GM12878 (cell line): ENCODE data around the gene CFLAR. TPM values are rescaled to one million over a fixed set of nuclear protein-coding genes. Genes with fewer than 3 reads are reported as not detected.
A peak's percentile ranks its signal among the peaks of the same experiment; 100 is the strongest.

Source experiments
- ATAC-seq: fragments of 200-7000 bp; cut with Tn5 transposase; 3 replicates; pipeline ENCODE4 v1.9.1; 2020; ENCODE audit warnings: mild to moderate bottlenecking, moderate library complexity
- Bru-seq: library from RNA; stranded (reverse); fragments of 400-500 nt; gene quantifications from one replicate; lab custom pipeline; 2021; lab: Mats Ljungman, UMichigan
- BruChase-seq, 2 experiments: library from RNA; stranded (reverse); fragments of 400-500 nt; gene quantifications; one replicate each; lab custom pipeline; 2021; lab: Mats Ljungman, UMichigan
- BruUV-seq: library from RNA; stranded (reverse); fragments of 400-500 nt; replicated peaks from 2 replicates; lab custom pipeline; 2021; lab: Mats Ljungman, UMichigan
- CTCF ChIA-PET: fragments of 300-600 bp; sonication (Branson Sonifier 250); formaldehyde crosslinking; extraction: SDS; loops from one replicate; lab custom pipeline; 2021; ENCODE audit warnings: inconsistent platforms; lab: Yijun Ruan, JAX
- POLR2A ChIA-PET: fragments of 350-600 bp; formaldehyde crosslinking; extraction: SDS; loops from one replicate; lab custom pipeline; 2021; ENCODE audit warnings: inconsistent platforms; lab: Charles Lee
- RAD21 ChIA-PET: fragments of 300-600 bp; sonication (Branson Sonifier 250); formaldehyde crosslinking; loops from one replicate; lab custom pipeline; 2023; ENCODE audit warnings: antibody characterized with exemption; ENCODE audit not compliant: unreplicated experiment; lab: Charles Lee
- SMC1A ChIA-PET: fragments of 300-600 bp; sonication (Branson Sonifier 250); formaldehyde crosslinking; loops from one replicate; lab custom pipeline; 2023; ENCODE audit not compliant: unreplicated experiment, uncharacterized antibody; lab: Charles Lee
- DNase-seq: peaks from one replicate; pipeline ENCODE4 v3.0.0-alpha.2; 2011; ENCODE audit warnings: low read depth, low spot score
- FAIRE-seq: peaks from 3 replicates; lab custom pipeline; 2011; peaks lifted over from hg19 to GRCh38; lab: Jason Lieb, UNC
- H2AFZ ChIP-seq: 2 replicates; pipeline ENCODE4 v1.6.0; 2011; ENCODE audit warnings: low read depth, low read length, control low read depth; ENCODE audit not compliant: control insufficient read depth
- H3K27ac ChIP-seq: 2 replicates; pipeline ENCODE4 v1.5.1; 2011; ENCODE audit warnings: control low read depth; ENCODE audit not compliant: control insufficient read depth, insufficient read depth
- H3K27me3 ChIP-seq, 2 experiments: replicated peaks in 1 of 2; 2 replicates each; pipeline versions ENCODE4 v1.6.0 to v1.6.1; 2011; ENCODE audit warnings: low read length in 1 of 2; ENCODE audit not compliant: control insufficient read depth in 2 of 2, insufficient read depth in 2 of 2
- H3K36me3 ChIP-seq, 2 experiments: 2 replicates each; pipeline ENCODE4 v1.5.1; 2011; ENCODE audit warnings: low read length in 1 of 2; ENCODE audit not compliant: control insufficient read depth in 2 of 2, insufficient read depth in 2 of 2
- H3K4me1 ChIP-seq: 2 replicates; pipeline ENCODE4 v1.6.1; 2011; ENCODE audit warnings: mild to moderate bottlenecking, low read length, moderate library complexity, mixed read lengths; ENCODE audit not compliant: control insufficient read depth, insufficient read depth
- H3K4me2 ChIP-seq: 2 replicates; pipeline ENCODE4 v1.6.0; 2011; ENCODE audit warnings: control low read depth; ENCODE audit not compliant: control insufficient read depth, insufficient read depth
- H3K4me3 ChIP-seq: fragments of 200-600 bp; sonication (generic); 2 replicates; pipeline ENCODE4 v1.5.1; 2016
- H3K79me2 ChIP-seq: 2 replicates; pipeline ENCODE4 v1.6.0; 2011; ENCODE audit warnings: low read length; ENCODE audit not compliant: control insufficient read depth, insufficient read depth
- H3K9ac ChIP-seq: 2 replicates; pipeline ENCODE4 v1.8.0; 2011; ENCODE audit warnings: low read length, control low read depth, mixed read lengths; ENCODE audit not compliant: control insufficient read depth, insufficient read depth
- H3K9me3 ChIP-seq: replicated peaks from 3 replicates; pipeline ENCODE4 v1.5.1; 2011; ENCODE audit warnings: mild to moderate bottlenecking, low read length; ENCODE audit not compliant: control insufficient read depth, insufficient read depth
- H4K20me1 ChIP-seq: 2 replicates; pipeline ENCODE4 v1.6.0; 2011; ENCODE audit not compliant: control insufficient read depth, insufficient read depth
- BCL11A ChIP-seq: IDR thresholded peaks from 2 replicates; pipeline ENCODE4 v1.6.1; 2011; ENCODE audit warnings: low read depth, low read length
- EGR1 ChIP-seq, 2 experiments: IDR thresholded peaks; 1 replicate in 1 of 2; 2 replicates in 1 of 2; pipeline ENCODE4 v1.6.1; 2011 to 2012; ENCODE audit warnings: low read depth in 2 of 2, low read length in 2 of 2, borderline replicate concordance in 1 of 2, mild to moderate bottlenecking in 1 of 2, moderate library complexity in 1 of 2
- EZH2 ChIP-seq: IDR thresholded peaks from 2 replicates; pipeline ENCODE4 v1.6.1; 2012; ENCODE audit warnings: low read depth, mild to moderate bottlenecking, control low read depth, inconsistent platforms, low read length, borderline replicate concordance; ENCODE audit not compliant: control insufficient read depth
- MTA3 ChIP-seq: IDR thresholded peaks from 2 replicates; pipeline ENCODE4 v1.6.1; 2012; ENCODE audit warnings: low read length, inconsistent platforms, borderline replicate concordance
- NFYB ChIP-seq: IDR thresholded peaks from 2 replicates; pipeline ENCODE4 v1.6.1; 2011; ENCODE audit warnings: low read depth, mild to moderate bottlenecking, low read length, improper control_type of control experiment, moderate library complexity; ENCODE audit not compliant: insufficient read depth
- NR2C1 ChIP-seq: fragments of 450-650 bp; IDR thresholded peaks from 2 replicates; pipeline ENCODE4 v1.6.1; 2017; ENCODE audit warnings: antibody characterized with exemption, mild to moderate bottlenecking, moderate library complexity
- SP1 ChIP-seq: IDR thresholded peaks from one replicate; pipeline ENCODE4 v1.6.1; 2011; ENCODE audit warnings: low read depth, low read length
- SPI1 ChIP-seq: IDR thresholded peaks from 2 replicates; pipeline ENCODE4 v1.6.1; 2011; ENCODE audit warnings: low read depth, mild to moderate bottlenecking, low read length, moderate library complexity, borderline replicate concordance; ENCODE audit not compliant: insufficient read depth
- SRF ChIP-seq, 2 experiments: IDR thresholded peaks; 2 replicates each; pipeline ENCODE4 v1.6.1; 2011; ENCODE audit warnings: low read depth in 2 of 2, low read length in 2 of 2, mild to moderate bottlenecking in 1 of 2, moderate library complexity in 1 of 2
- ZBTB4 ChIP-seq: fragments of 450-650 bp; formaldehyde crosslinking; IDR thresholded peaks from 2 replicates; pipeline ENCODE4 v1.4.0; 2022; ENCODE audit warnings: mild to moderate bottlenecking, moderate library complexity
- ZNF207 ChIP-seq: fragments of 450-650 bp; IDR thresholded peaks from 2 replicates; pipeline ENCODE4 v1.6.1; 2014; ENCODE audit warnings: antibody characterized with exemption, mild to moderate bottlenecking, borderline replicate concordance
- WGBS: methylation state at CpG from one replicate; pipeline ENCODE4 v1.1.6; 2016; ENCODE audit warnings: low lambda C conversion rate; ENCODE audit not compliant: insufficient replicate concordance, insufficient coverage; ENCODE audit errors: missing lambda C conversion rate; 5-methylcytosine and 5-hydroxymethylcytosine counted together
- in situ Hi-C: fragments of 300-500 bp; cut with MboI; formaldehyde crosslinking; loops from 9 replicates; pipeline ENCODE4 v1.14.3; 2018; ENCODE audit warnings: mixed read lengths
- intact Hi-C: fragments of 100-400 bp; cut with micrococcal nuclease; formaldehyde crosslinking; loops from one replicate; pipeline ENCODE4 v1.14.2; 2022; ENCODE audit not compliant: unreplicated experiment
- long read RNA-seq, 2 experiments: library from polyadenylated mRNA; unstranded; transcript quantifications; one replicate each; pipeline ENCODE4 v2.0.0, GENCODE V29; 2019 to 2020
- polyA minus RNA-seq, 3 experiments: library from RNA; depleted of rRNA, polyadenylated mRNA; stranded (reverse); fragments of >200 nt; gene quantifications; 2 replicates each; pipeline ENCODE4 v1.2.3, GENCODE V29; 2011
- polyA plus RNA-seq, 11 experiments: library from polyadenylated mRNA; depleted of rRNA in 4 of 11; unstranded in 6 of 11; stranded (reverse) in 5 of 11; fragments of >200 nt; fragmentation: Nextera tagmentation in 4 of 11; fragmentation: Illumina TruSeq in 1 of 11; extraction: Ambion mirVana in 4 of 11; extraction: Trizol in 1 of 11; gene quantifications; 1 replicate in 1 of 11; 2 replicates in 10 of 11; pipeline versions ENCODE4 v1.2.1 to v1.2.3, GENCODE V29; 2011 to 2016; ENCODE audit warnings: inconsistent platforms in 2 of 11, missing spikeins in 2 of 11, low read depth in 1 of 11
- total RNA-seq, 4 experiments: library from RNA; depleted of rRNA in 3 of 4; stranded (reverse); fragments of >200 nt in 3 of 4; fragmentation: Illumina TruSeq in 1 of 4; extraction: Trizol in 1 of 4; gene quantifications; 2 replicates each; pipeline versions ENCODE4 v1.2.1 to v1.2.3, GENCODE V29; 2013 to 2021
- TF ChIP-seq, protein P1 (sequence below): IDR thresholded peaks from 2 replicates; pipeline ENCODE4 v1.6.1; 2012; ENCODE audit warnings: low read depth, low read length, improper control_type of control experiment

Gene CFLAR
- 905 and 928 TPM in 2 replicates for total RNA-seq (2013; cell fraction: nucleolus; rRNA removed)
- 81.4 and 106 TPM in 2 replicates for total RNA-seq (2014; rRNA removed)
- 109 and 110 TPM in 2 replicates for total RNA-seq (2014; rRNA removed; fragmentation: Illumina TruSeq; extraction: Trizol)
- 97.7 and 99.5 TPM in 2 replicates for total RNA-seq (2021)
- 96.3 TPM for polyA plus RNA-seq (2011; ENCODE audit: low read depth)
- polyA plus RNA-seq (2011; rRNA removed), result 181 and 241 TPM in 2 replicates
- 90.5 and 101 TPM in 2 replicates for polyA plus RNA-seq (2011; cell fraction: cytosol; rRNA removed)
- polyA plus RNA-seq (2011; cell fraction: nucleus; rRNA removed), result 157 and 170 TPM in 2 replicates
- 109 and 116 TPM in 2 replicates for polyA plus RNA-seq (2012)
- 103 and 125 TPM in 2 replicates for polyA plus RNA-seq (2014; fragmentation: Illumina TruSeq; extraction: Trizol)
- polyA plus RNA-seq (2014; fragmentation: Nextera tagmentation; extraction: Ambion mirVana), result 100 to 1,000 TPM; 103 to 105 TPM
- 70.5 and 80.6 TPM in 2 replicates for polyA plus RNA-seq (2014; rRNA removed)
- polyA plus RNA-seq (2016; fragmentation: Nextera tagmentation; extraction: Ambion mirVana), result 10 to 100 TPM; 87.2 to 89.4 TPM
- polyA minus RNA-seq (2011; rRNA and poly(A)+ RNA removed), result 249 and 253 TPM in 2 replicates
- 50.2 and 65.0 TPM in 2 replicates for polyA minus RNA-seq (2011; cell fraction: cytosol; rRNA and poly(A)+ RNA removed)
- polyA minus RNA-seq (2011; cell fraction: nucleus; rRNA and poly(A)+ RNA removed), result 155 and 248 TPM in 2 replicates
- Bru-seq, nascent RNA, result percentile 98 among the genes with signal in this experiment
- percentile 98 among the genes with signal in this experiment for BruChase-seq, experiment 1, labeled RNA remaining after a 6-hour chase
- percentile 98 among the genes with signal in this experiment for BruChase-seq, experiment 2, labeled RNA remaining after a 2-hour chase
- long read RNA-seq, experiment 1, full-length matches to known transcripts, result 44 of 71 reads
- long read RNA-seq, experiment 1, partial matches to known transcripts, result 11 of 71 reads
- long read RNA-seq, experiment 1, other reads (novel, unspliced or antisense), result 16 of 71 reads
- long read RNA-seq, experiment 2, full-length matches to known transcripts, result 213 of 471 reads
- long read RNA-seq, experiment 2, partial matches to known transcripts, result 107 of 471 reads
- long read RNA-seq, experiment 2, other reads (novel, unspliced or antisense), result 151 of 471 reads

GRCh38 chr2:201116115-201116958 is at the start of gene CFLAR:
TSS of gene CFLAR (plus strand) at chr2:201116164. CDS start at chr2:201129866, 13,702 bp downstream.
- peak within 1 kb of the TSS; percentile 99 for H3K9ac ChIP-seq
- FAIRE-seq (no peak), DNase-seq (no peak), ATAC-seq (peak; percentile 50)
- ChIA-PET POLR2A (interaction anchor here (0.6 to 7.0 kb wide), 18 partner anchors 14 to 403 kb away, joined by 3 to 127 read pairs (median 4); partner anchors contain the start of genes CLK1, HYCC2, NDUFB3 and NIF3L1), SMC1A (interaction anchor here (0.8 to 9.4 kb wide), 12 partner anchors 15 to 153 kb away, joined by 3 to 143 read pairs (median 4); partner anchors contain the start of genes CASP10, NDUFB3 and ORC2), CTCF (interaction anchor here (0.7 to 5.0 kb wide), 16 partner anchors 10 to 403 kb away, joined by 3 to 53 read pairs (median 10); partner anchors contain the start of genes CASP10 and HYCC2), RAD21 (interaction anchor here (0.7 to 7.7 kb wide), 8 partner anchors 25 to 403 kb away, joined by 3 to 71 read pairs (median 6); partner anchors contain the start of genes CASP10 and NDUFB3)
- H3K4me3 ChIP-seq, result peak within 1 kb of the TSS; percentile 82
- no TSS peak for BruUV-seq
- H3K27me3 ChIP-seq, result no peaks in the 10 kb centered on the region
- H4K20me1 ChIP-seq, result no peaks in the 10 kb centered on the region
- peaks cover 6% of the 10 kb centered on the region; the same call in 1 of the 2 replicates for H3K4me1 ChIP-seq
- no peaks in the 10 kb centered on the region for H3K36me3 ChIP-seq
- H3K4me2 ChIP-seq, result peak within 1 kb of the TSS; percentile 98
- peak within 1 kb of the TSS; percentile 99 for H3K27ac ChIP-seq
- in situ Hi-C loops, result no loop called here
- no peaks in the 10 kb centered on the region for H3K9me3 ChIP-seq
- peaks cover 66% of the 10 kb centered on the region for H3K79me2 ChIP-seq
- peak within 1 kb of the TSS; percentile 81 for H2AFZ ChIP-seq
- 1% methylated on average over 70 of the region's 75 CpGs for WGBS
- intact Hi-C loops, result loop anchor here (2.0 to 5.0 kb wide), 5 partner anchors 46 to 228 kb away; partner anchors contain the start of genes HYCC2, NIF3L1, ORC2 and PPIL3
- TF ChIP-seq SPI1 (peak; percentile 20; the same call in 1 of the 2 replicates), SRF (IDR thresholded peaks at IDR 0.05; ENCODE audit: low read depth in 2 of 2, low read length in 2 of 2) (0 out of 4 replicates have a peak, but pooled peaks of 1 of the 2 experiments have one; percentile 48), EZH2 (no peak), NFYB (no peak), MTA3 (no peak), EGR1 (IDR thresholded peaks at IDR 0.05; ENCODE audit: borderline replicate concordance in 1 of 2, low read depth in 2 of 2, low read length in 2 of 2) (peak in 1 of 2 experiments; percentile 93; a peak in 2 of 3 replicates), ZNF207 (no peak), ZBTB4 (CRISPR knock-in tag) (no peak), BCL11A (peak; percentile 34), SP1 (peak; percentile 62), NR2C1 (no peak)
- TF ChIP-seq, protein P1, sequence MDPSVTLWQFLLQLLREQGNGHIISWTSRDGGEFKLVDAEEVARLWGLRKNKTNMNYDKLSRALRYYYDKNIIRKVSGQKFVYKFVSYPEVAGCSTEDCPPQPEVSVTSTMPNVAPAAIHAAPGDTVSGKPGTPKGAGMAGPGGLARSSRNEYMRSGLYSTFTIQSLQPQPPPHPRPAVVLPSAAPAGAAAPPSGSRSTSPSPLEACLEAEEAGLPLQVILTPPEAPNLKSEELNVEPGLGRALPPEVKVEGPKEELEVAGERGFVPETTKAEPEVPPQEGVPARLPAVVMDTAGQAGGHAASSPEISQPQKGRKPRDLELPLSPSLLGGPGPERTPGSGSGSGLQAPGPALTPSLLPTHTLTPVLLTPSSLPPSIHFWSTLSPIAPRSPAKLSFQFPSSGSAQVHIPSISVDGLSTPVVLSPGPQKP, result peak; percentile 91
